GM18519 (cell line): ENCODE results near the gene NUDT13.
"Not testable (repeated sequence)": the region's sequence is repeated elsewhere in the genome, so short reads cannot be mapped to it uniquely, and the experiment has no call there.

Experiments
- ATAC-seq: cut with Tn5 transposase; IDR thresholded peaks from one replicate; pipeline ENCODE4 v1.9.1; 2021; ENCODE audit warnings: mild to moderate bottlenecking, moderate library complexity; ENCODE audit not compliant: unreplicated experiment, low FRiP score

The NUDT13 gene

DNA sequence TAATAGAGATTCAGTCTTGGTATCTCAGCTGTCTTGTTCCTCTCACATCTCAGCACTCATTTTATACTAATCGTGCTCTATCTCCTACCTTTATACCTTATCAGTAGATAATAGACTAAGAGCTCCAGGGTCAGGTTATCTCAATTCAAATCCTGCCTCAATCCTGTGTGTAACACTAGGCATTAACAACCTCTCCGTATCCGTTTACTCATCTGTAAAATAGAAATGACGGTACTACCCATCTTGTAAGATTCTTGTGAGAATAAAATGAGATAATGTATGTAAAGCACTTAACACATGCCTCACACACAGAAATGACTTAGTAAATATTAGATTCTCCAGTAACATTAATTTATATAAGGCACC is 13.0 kb upstream of the NUDT13 start:
- no peak for ATAC-seq

DNA sequence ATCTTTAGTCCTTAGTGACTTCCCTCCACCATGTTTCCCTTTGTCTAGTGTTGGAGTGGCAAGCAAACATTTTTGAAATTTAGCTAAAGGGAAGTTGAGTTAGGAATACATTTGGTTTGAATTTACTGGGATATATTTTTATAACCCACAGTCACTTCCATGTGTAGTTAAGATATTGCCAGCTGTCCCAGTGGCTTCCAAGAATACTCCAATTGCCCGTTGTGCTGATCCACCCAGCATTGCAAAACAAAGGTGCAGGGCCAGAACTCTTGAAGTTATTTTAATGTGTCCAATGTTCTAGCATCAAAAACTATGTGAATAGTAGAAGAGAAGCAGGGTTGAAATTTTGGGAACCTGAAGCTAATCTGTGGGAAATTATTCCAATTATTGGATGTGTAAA is 11.1 kb upstream of the NUDT13 start:
- ATAC-seq = no peak

DNA sequence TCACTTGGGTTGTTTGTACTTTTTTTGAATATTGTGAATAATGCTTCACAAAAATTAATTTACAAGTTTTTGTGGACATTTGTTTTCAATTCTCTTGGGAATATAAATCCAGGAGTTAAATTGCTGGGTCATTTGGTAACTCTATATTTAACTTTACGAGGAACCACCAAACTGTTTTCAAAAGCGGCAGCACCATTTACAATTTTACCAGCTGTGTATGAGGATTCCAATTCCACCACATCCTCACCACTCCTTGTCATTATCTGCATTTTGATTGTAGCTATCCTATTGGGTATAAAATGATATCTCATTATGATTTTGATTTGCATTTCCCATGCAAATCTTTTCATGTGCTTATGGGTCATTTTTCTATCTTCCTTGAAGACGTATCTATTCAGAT is 4.0 kb upstream of the NUDT13 start:
- no peak for ATAC-seq

DNA sequence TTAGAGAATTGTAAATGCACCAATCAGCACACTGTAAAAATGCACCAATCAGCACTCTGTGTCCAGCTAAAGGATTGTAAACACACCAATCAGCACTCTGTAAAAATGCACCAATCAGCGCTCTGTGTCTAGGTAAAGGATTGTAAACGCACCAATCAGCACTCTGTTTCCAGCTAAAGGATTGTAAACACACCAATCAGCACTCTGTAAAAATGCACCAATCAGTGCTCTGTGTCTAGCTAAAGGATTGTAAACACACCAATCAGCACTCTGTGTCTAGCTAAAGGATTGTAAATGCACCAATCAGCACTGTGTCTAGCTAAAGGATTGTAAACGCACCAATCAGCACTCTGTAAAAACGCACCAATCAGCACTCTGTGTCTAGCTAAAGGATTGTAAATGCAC is 1.0 kb upstream of the NUDT13 start:
- not testable (repeated sequence) for ATAC-seq

DNA sequence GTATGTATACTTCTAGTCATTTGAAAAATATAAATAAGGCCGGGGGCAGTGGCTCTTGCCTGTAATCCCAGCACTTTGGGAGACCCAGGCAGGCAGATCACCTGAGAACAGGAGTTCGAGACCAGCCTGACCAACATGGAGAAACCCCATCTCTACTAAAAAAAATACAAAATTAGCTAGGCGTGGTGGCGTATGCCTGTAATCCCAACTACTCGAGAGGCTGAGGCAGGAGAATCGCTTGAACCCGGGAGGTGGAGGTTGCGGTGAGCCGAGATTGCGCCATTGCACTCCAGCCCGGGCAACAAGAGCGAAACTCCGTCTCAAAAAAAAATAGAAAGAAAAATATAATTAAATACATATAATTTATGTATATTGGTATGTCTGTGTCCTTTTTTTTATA is 1.8 kb downstream of the NUDT13 start:
- ATAC-seq = not testable (repeated sequence)

DNA sequence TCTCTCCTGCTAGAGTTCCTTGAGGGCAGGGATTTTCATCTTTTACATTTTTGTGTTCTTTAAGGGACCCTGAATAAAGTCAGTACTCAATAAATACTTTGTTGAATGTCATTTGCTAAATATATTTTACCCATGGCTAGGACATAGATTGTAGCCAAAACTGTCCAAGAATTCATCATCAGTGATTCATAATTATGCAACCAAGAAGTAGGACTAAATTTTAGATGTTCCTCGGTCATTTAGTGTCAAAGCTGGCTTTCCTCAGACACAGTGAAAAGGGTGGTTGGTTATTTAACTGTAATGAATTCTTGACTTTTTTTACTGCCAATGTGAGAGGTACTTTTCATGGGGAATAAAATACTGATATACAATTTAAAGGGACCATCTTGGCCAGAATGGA is 3.3 kb downstream of the NUDT13 start:
- ATAC-seq = no peak

DNA sequence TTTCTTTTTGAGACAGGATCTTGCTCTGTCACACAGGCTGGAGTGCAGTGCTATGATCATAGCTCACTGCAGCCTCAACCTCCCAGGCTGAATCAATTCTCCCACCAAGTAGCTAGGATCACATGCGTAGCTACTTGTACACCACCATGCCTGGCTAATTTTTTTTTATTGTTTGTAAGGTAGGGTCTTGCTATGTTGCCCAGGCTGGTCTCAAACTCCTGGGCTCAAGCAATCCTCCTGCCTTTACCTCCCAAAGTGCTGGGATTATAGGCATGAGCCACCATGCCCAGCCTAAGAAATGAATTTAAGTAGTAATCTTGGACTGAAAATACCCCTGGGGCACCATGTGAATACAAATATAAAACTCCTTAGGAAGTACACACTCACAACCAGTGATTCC is 5.8 kb downstream of the NUDT13 start:
- ATAC-seq = no peak

DNA sequence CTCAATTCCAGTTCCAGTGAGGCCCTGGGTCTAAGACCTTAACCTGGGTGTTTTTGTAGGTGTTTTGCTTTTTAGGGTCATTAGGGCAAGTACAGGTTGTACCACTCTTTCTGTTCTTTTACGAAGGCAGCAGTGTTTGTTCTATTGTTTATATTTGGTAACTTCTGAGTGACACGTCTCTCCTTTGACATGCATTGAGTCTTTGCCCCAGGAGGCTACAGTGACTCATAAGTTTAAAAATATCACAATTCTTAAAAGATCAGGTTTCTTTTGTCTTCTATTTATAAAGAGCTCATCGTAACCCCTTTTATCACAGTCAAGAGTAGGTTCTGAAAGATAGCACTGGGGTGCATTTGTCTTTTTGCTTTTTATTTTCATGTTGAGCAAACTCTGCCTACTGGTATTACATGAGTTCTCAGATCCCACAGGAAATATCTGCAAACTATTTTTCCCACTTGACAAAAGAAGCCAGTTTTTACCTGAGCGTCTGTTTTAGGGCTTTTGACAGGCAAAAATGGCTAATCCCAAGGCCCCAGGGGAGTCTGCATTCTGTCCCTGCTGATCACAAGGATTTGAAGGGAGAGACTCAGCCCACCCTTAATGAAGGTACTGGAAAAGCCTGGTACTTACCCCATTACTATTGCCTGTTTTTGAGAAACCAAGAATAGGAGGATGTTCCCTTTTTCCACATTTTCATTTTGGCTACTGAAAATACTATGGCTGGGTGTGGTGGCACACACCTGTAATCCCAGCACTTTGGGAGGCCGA is 7.9 kb downstream of the NUDT13 start:
- ATAC-seq = peak; percentile 79

DNA sequence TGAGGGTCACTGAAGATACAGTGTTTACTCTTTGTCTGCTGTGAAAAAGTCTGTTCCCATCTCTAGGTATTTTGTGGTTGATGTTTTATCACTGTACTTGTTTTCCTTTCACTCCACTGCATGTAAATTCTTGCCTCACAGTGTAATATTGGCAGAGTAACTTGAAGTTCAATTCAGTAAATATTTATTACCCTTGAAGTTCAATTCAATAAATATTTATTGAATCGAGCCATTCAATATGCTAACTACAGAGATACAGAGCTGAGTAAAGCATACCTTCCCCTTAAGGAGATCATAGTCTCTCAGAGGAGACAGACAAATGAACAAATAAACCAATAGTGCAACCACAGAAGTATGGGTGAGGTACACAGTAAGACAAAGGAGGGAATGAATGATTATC is 9.2 kb downstream of the NUDT13 start:
- no peak for ATAC-seq

DNA sequence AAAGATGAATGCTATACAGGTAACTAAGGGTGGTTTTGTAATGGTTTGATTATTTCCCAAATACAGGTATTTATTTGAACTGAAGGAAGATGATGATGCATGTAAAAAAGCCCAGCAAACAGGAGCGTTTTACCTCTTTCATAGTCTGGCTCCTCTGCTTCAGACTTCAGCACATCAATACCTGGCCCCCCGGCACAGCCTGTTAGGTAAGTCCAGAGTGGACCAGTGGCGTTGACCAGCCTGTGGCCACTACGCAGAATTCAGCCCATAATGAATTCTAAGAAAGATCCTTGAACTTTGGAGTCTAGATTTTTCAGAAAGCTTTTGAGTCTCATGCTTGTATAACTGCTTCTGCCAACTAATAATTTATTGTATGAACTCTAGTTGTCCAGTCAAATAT is 9.7 kb downstream of the NUDT13 start:
- ATAC-seq = no peak

DNA sequence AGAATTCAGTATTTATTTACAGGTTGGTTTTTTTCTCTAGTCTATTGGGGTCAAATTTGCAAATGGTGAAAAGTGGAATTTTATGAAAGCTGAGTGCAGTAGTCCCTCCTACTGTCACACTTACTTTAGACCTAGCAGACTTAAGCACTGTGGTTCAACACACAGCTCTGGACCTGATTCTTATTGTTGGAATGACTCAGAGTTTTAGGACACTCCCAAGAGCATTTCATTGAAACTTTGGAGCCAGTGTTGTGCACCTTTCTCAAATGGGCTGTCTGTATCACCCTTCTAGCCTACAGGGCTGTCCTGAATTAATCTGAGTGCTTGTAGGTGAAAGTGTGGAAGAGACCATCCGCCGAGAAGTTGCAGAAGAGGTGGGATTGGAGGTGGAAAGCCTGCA is 16.1 kb downstream of the NUDT13 start:
- ATAC-seq = no peak

DNA sequence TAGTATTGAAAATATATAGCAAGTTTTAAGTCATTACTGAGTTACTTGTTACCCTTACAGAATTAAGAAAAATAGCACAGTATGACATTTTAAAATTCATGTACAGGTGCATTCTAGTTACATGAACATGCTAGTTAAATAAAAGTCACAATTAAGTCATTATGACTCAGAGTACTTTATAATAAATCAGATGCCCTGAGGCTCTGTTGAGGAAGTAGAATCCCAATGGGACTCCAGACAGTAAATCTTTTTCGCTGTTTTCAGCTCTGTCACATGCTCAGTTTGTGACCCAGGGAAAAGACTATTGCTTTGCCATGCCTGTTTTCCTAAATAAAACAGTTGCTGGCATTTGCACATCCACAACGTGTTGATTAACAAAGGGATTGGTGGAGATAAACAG is 21.0 kb downstream of the NUDT13 start:
- no peak for ATAC-seq

DNA sequence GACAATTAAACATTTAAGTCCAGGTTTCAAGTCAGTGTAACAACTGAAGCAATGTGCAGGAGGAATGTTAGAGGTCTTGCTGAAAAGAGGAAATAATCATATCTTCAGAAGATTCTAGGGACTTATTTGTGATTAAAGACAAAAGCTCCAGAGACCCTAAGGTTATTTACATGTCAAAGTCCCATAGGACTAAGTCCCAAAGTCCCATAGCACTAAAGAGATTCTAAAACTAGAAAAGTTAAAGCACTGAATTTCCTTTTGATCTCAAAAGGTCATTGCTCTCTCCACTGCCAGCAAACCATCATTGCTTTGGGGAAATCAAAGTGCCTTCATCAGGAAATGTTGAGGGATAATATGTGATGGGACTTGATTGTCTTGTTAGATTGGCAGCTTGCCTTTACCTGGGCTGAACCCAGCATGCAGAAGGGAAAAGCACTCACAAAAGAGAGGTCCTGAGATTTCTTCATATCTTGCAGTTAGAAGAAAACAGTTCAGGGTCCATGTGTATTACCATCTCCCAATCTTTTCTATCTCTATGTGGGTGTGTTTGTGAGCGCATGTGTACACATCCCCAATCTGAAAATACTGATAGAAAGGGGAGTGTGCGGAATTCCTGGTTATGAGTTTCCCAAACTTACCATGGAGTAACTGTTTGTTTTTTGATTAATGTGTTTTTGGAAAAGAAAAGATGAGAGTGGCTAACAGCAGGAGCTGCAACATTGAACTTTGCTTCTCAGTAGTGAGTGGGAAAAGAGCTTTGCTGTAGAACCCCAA is 21.8 kb downstream of the NUDT13 start:
- no peak for ATAC-seq

DNA sequence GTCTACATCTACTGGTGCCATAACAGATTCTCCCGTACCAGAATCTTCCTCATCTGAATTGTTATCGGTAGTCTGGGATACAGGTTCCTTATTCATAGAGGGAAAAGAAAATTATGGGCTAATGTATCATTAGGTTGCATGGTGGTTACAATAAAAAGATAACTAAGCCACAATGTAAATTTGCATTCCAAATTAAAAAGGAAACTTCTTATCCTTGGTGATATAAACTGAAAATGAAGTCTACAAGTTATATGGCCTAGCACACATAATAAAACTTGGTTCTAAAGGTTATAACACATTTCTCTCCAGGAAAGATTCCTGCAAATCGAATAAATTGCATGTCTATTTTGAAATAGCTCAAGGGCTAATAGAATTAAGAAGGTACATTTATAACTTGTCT is 24.5 kb downstream of the NUDT13 start:
- ATAC-seq = no peak

DNA sequence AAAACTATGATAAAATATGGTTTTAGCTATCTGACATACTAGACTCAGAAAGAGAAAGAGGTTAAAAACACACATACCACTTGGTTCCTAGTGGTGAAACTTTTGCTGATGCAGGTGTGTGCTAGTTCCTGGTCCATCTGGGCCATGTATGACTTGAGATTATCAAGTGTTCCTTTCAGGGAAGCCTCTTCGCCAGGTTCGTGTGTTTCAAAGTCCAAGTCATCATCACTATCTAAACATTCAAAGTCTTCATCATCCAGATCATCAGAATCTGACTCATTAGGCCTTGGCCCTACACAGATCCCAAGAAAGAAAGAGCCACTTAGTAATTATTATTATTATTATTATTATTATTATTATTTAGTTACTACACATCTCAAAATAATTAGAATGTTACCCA is 26.4 kb downstream of the NUDT13 start:
- ATAC-seq = no peak

DNA sequence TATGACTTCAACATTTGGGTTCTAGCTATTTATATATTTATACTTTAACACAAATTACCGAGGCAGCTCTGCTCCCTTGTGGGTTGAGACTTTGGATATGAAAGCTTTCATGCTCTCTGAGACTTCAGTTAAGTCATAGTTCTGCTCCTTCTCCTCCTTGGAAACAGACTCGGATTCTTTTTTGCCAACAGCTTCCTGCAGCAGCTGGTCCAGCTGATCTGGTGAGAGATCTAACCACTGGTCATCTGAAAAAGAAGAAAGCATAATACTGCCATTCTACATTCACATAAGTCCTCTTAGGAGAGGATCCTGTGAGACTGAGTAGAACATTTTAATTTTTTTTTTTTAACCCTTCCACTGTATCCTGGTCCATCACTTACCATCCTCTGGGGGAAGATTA is 29.0 kb downstream of the NUDT13 start:
- no peak for ATAC-seq

DNA sequence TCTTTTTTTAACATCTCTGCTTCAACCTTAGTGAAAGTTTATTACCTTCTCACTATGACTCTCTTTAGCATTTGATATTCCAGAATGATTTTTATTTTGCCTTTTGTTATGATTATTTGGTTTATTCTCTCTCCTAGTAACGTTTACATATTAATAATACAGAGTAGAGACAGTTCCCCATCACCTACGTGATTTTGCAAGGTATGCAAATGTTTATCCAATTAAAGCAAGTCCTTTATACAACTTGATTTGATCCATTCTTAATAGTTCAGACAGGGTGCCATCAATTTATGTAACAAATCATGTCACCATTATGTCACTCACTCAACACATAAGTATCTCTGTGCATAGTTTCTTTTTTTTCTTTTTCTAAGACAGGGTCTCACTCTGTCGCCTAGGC is 31.3 kb downstream of the NUDT13 start:
- ATAC-seq = no peak

DNA sequence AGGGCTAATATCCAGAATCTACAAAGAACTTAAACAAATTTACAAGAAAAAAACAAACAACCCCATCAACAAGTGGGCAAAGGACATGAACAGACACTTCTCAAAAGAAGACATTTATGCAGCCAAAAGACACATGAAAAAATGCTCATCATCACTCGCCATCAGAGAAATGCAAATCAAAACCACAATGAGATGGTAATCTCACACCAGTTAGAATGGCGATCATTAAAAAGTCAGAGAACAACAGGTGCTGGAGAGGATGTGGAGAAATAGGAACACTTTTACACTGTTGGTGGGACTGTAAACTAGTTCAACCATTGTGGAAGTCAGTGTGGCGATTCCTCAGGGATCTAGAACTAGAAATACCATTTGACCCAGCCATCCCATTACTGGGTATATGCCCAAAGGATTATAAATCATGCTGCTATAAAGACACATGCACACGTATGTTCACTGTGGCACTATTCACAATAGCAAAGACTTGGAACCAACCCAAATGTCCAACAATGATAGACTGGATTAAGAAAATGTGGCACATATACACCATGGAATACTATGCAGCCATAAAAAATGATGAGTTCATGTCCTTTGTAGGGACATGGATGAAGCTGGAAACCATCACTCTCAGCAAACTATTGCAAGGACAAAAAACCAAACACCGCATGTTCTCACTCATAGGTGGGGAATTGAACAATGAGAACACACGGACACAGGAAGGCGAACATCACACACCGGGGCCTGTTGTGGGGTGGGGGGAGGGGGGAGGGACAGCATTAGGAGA is 40.6 kb downstream of the NUDT13 start:
- not testable (repeated sequence) for ATAC-seq

DNA sequence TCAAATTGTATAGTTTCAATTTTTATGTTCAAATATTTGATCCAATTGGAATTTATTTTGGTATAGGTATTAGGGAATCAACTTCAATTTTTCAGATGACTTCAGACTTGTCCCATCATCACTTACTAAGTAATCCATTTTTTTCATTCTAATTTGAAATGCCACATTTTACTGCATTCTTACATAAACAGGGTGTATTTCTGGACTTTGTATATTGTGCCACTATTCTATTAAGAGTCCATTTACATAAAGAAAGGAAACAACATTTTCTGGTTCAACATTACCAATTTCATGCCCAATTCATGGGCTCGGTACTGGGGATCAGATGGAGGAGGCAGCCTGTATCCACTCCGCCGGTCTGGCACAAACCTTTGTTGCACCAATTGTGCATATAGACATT is 41.8 kb downstream of the NUDT13 start:
- ATAC-seq = no peak

DNA sequence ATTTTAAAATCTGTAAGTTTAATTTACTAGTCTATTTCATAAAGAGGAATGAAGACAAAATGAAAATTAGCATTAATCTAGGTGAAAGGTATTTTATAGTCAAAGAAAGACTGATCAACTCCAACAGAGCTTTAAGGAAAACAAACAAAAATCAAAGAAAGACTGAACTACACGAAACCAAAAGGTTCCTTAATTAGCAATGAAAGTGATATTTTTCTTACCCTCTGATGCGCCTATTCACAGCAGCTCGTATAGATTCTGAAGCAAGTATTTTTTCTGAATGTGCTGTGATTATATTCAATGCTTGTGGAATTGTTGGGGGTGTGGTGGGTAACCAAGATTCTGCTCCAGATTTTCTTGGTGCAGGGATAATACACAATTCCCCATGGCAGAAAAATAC is 45.8 kb downstream of the NUDT13 start:
- no peak for ATAC-seq

DNA sequence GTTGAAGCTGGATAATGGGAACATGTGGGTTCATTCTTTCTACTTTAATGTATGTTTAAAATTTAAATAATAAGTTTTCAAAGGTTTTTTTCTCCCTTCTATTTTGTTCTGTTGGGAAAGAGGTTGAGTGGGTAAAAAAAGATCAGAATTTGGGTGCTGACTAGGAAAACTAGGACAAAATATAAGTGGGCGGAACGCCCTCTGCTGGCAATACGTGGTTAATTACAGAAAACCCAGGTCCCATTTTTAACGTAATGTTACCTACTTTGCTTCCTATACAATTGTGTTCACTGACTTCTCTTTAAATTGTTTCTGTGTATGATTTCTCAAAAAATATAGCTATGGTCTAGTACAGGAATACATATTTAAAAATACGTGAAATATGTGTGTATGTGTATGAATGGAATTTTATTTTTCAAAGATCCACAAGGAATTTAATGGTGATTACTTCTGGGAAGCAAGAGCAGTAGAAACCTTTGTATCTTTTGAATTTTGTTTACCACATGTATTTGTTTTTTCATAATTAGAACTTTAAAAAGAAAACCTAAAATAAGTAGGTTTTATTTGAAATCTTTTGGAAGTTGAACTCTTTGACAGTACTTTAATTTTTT is 48.9 kb downstream of the NUDT13 start:
- ATAC-seq = no peak
